ENCODE results near the gene BRD7. TPM values are rescaled to one million over a fixed set of nuclear protein-coding genes. Genes with fewer than 3 reads are reported as not detected.

BRD7 gene
- total RNA-seq = 42.3 and 44.1 TPM in 2 replicates

DNA sequence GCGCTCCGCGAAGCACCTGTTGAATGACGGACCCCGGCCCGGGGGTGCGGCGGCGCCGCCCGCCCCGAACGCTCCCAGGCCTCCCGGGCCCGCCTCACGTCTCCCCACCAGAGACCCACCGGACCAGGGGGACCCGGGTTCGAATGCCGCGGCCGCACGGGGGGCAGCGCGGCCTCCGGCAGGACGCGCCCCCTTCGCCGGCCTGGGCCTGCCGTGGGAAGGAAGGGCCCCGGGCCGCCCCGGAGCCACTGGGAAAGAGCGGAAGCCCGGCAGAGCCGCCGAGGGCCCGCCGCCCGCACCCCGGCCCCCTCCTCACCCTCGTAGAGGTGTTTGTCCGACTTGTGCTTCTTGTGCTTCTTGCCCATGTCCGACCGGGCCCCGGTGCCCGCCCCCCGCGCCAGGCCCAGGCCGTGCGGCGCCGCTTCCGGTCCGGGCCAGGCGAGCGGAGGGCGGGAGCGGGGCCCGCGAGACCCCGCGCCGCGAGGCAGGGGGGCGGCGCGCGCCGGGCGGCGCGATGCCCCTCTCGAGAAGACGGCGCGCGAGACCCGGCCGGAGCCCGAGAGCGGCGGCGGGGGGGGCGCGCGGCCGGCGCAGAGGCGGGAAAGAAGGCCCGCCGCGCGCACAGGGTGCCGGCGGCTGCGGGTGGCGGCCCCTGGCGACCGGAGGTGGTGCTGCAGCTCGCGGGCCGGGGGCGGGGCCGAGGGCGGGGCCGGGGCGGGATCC is at the start of gene BRD7:
Gene BRD7 (minus strand): TSS at position 579 of the 723 bp plus-strand sequence. CDS start 214 bp downstream, at position 365.

DNA sequence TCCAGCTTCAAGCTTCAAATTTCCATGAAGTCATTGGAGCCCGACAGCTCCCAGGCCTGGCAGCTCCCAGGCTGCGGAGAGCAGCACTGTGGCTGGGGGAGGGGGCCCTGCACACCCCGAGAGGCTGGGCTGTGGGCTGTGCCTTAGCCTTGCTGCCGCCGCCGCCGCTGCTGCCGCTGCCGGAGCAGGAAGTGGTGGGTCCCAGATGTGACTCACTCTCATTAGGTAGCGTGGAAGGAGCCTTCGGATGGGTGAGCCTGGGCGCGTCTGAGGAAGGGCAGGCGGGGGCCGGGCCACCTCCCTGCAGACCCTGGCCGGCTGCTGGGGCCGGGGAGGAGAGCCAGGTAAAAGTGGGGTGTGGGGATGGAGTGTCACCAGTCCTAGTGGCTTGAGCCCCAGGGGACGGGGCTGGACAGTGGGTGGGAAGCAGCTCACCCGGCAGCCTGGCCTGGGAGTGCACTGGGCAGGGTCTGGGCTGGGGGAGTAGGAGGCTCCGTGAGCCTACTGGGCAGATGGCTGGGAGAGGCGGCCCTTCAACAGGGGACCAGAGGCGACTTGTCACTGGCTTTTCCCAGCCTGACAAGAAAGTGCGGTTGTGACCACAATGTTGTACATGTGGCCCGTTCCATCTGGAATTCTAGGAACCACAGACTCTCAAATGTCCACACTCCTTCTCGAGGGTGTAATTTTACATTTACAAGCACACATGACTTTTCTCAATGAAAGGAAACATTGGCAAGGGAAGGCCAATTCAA is 102.3 kb downstream of the BRD7 start, which contains the start of gene ADCY7:
Gene ADCY7 (plus strand): TSS at position 215 of the 755 bp plus-strand sequence. CDS start 21,629 bp downstream, outside the sequence.

Other genes with a start within 250 kb of the BRD7 start
- 9.0 and 10.3 TPM in 2 replicates for gene TENT4B, start 215.7 kb downstream of the BRD7 start, total RNA-seq
- 41.2 and 59.7 TPM in 2 replicates for gene ADCY7, start 102.4 kb downstream of the BRD7 start, total RNA-seq
- under 0.01 TPM in 2 replicates for gene NKD1, start 179.4 kb upstream of the BRD7 start, total RNA-seq

Measured in smooth muscle cell of bladder (primary cell).